Measurements from ENCODE around the gene DMXL2.

Gene DMXL2

GRCh38 chr15:51622604-51623370, at the start of gene DMXL2:
TSS of gene DMXL2 (minus strand) at chr15:51622771. CDS start at chr15:51622545, 226 bp downstream.
- DNase-seq (ENCODE audit: low spot score): peak; percentile 84
- no peak for TF ChIP-seq CTCF (IDR thresholded peaks at IDR 0.05; ENCODE audit: borderline replicate concordance, control extremely low read depth, extremely low read depth, insufficient read depth, missing control alignments)
- in situ Hi-C loops (cut with MboI; ENCODE audit: low sequenced_read_pairs, unreplicated experiment): no loop called here

- in situ Hi-C loops (cut with MboI; ENCODE audit: low sequenced_read_pairs, unreplicated experiment): no loop called here
- no peak for DNase-seq (ENCODE audit: low spot score)
- no peak for TF ChIP-seq CTCF (IDR thresholded peaks at IDR 0.05; ENCODE audit: borderline replicate concordance, control extremely low read depth, extremely low read depth, insufficient read depth, missing control alignments)
These were observed 49.6 kb upstream of the DMXL2 start for GRCh38 chr15:51672155-51672687.

- in situ Hi-C loops (cut with MboI; ENCODE audit: low sequenced_read_pairs, unreplicated experiment): no loop called here
- TF ChIP-seq CTCF (IDR thresholded peaks at IDR 0.05; ENCODE audit: borderline replicate concordance, control extremely low read depth, extremely low read depth, insufficient read depth, missing control alignments): no peak
- no peak for DNase-seq (ENCODE audit: low spot score)
These were observed 46.8 kb upstream of the DMXL2 start for GRCh38 chr15:51669381-51669780.

GRCh38 chr15:51668446-51668845, 45.9 kb upstream of the DMXL2 start:
- in situ Hi-C loops (cut with MboI; ENCODE audit: low sequenced_read_pairs, unreplicated experiment): no loop called here
- no peak for DNase-seq (ENCODE audit: low spot score)
- TF ChIP-seq CTCF (IDR thresholded peaks at IDR 0.05; ENCODE audit: borderline replicate concordance, control extremely low read depth, extremely low read depth, insufficient read depth, missing control alignments): no peak

- no peak for DNase-seq (ENCODE audit: low spot score)
- in situ Hi-C loops (cut with MboI; ENCODE audit: low sequenced_read_pairs, unreplicated experiment): no loop called here
- TF ChIP-seq CTCF (IDR thresholded peaks at IDR 0.05; ENCODE audit: borderline replicate concordance, control extremely low read depth, extremely low read depth, insufficient read depth, missing control alignments): no peak
These were observed 44.9 kb upstream of the DMXL2 start for GRCh38 chr15:51667478-51667877.

GRCh38 chr15:51661072-51661471, 38.5 kb upstream of the DMXL2 start:
- DNase-seq (ENCODE audit: low spot score): no peak
- in situ Hi-C loops (cut with MboI; ENCODE audit: low sequenced_read_pairs, unreplicated experiment): no loop called here
- no peak for TF ChIP-seq CTCF (IDR thresholded peaks at IDR 0.05; ENCODE audit: borderline replicate concordance, control extremely low read depth, extremely low read depth, insufficient read depth, missing control alignments)
